HG03280 (cell line): ENCODE data around the gene LTV1.
"Not testable (repeated sequence)": the region's sequence is repeated elsewhere in the genome, so short reads cannot be mapped to it uniquely, and the experiment has no call there.

ENCODE experiments used
- ATAC-seq: cut with Tn5 transposase; IDR thresholded peaks from one replicate; pipeline ENCODE4 v1.9.1; 2021; ENCODE audit warnings: mild to moderate bottlenecking, moderate library complexity; ENCODE audit not compliant: unreplicated experiment

LTV1 gene

DNA sequence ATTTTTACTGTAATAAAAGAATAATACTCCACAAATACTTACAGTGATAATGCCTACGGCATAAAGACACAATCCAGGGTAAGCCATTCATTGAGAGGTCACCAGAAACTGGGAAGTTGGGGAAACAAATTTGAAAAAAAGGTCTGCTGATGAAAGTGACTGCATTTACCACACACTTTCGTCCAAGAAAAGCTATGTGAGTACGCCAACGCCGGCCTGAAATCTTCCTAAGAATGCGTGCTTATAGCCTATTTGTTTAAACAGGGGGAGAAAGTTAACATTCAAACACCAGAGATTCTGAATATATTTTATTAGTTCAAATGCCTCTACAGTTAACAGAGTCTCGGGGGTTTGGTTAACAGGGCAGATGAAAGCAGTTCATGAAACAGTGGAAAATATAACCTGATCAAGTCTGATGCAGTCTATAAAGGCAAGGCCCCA, 657 bp upstream of the LTV1 start:
- ATAC-seq, result peak; percentile 21

DNA sequence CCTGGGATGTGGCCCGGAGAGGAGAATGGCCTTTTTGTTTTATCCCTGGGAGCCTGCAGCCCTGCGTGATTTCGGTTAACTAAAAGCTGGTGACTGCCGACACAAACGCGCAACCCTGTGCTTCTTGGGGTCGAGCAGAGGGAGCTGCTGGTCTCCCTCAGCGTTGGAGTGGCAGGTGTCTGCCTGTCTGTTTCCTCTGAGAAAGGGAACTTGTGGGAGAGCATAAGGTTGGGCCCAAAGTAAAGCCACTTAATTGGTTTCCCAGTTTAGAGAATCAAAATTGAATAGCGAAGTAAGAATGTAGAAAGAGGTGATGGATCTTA, 500 bp downstream of the LTV1 start:
- peak; percentile 13 for ATAC-seq

DNA sequence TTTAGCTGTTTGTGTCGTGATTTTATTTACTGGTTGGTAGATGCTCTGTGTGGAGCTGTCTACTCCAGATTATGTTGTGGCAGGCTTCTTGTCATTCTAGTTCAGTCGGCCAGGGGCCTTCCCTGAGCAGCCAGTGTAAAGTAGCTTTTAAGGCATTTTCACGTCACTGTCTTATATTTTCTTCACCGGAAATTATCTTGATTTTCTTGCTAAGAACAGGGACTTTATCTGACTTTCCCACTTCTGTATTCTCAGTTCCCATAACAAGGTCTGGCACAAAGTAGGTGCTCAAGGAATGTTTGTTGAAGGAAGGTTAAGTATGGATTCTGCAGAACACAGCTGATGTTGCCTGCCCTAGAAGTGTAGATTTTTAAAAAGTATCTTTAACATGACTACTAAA, 868 bp downstream of the LTV1 start:
- ATAC-seq, result no peak

DNA sequence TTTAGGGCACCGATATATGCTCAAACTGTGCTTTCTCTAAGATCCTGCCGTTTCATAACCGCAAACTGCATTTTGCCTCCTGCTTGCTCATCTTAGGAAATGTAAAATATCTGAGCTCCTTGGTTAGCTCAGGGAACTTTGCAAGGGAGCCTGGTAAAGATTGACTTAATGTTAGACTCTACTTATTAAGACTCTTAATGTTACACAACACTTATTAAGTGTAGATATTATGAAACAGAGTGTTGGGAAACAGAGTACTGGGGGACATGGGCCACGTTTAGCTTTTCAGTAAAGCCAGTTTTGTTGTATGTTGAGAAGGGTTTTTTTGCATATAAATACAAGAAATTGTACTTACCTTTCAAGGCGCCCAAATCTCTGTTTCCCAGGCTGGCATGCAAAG, 1.9 kb downstream of the LTV1 start:
- ATAC-seq, result no peak

DNA sequence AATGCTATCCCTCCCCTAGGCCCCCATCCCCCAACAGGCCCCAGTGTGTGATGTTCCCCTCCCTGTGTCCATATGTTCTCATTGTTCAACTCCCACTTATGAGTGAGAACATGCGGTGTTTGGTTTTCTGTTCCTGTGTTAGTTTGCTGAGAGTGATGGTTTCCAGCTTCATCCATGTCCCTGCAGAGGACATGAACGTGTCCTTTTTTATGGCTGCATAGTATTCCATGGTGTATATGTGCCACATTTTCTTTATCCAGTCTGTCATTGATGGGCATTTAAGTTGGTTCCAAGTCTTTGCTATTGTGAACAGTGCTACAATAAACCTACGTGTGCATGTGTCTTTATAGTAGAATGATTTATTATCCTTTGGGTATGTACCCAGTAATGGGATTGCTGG, 8.6 kb downstream of the LTV1 start:
- ATAC-seq, result not testable (repeated sequence)

DNA sequence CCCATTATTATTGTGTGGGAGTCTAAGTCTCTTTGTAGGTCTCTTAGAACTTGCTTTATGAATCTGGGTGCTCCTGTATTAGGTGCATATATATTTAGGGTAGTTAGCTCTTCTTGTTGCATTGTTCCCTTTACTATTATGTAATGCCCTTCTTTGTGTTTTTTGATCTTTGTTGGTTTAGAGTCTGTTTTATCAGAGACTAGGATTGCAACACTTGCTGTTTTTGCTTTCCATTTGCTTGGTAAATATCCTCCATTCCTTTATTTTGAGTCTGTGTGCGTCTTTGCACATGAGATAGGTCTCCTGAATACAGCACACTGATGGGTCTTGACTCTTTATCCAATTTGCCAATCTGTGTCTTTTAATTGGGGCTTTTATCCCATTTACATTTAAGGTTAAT, 11.9 kb downstream of the LTV1 start:
- not testable (repeated sequence) for ATAC-seq

DNA sequence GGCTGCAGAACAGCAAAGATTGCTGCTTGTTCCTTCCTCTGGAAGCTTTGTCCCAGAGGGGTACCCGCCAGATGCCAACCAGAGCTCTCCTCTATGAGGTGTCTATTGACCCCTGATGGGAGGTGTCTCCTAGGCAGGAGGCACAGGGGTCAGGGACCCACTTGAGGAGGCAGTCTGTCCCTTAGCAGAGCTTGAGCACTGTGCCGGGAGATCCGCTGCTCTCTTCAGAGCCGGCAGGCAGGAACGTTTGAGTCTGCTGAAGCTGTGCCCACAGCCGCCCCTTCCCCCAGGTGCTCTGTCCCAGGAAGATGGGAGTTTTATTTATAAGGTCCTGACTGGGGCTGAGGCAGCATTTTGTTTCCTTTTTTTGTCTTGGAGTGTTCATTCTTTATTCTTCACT, 13.6 kb downstream of the LTV1 start:
- not testable (repeated sequence) for ATAC-seq

DNA sequence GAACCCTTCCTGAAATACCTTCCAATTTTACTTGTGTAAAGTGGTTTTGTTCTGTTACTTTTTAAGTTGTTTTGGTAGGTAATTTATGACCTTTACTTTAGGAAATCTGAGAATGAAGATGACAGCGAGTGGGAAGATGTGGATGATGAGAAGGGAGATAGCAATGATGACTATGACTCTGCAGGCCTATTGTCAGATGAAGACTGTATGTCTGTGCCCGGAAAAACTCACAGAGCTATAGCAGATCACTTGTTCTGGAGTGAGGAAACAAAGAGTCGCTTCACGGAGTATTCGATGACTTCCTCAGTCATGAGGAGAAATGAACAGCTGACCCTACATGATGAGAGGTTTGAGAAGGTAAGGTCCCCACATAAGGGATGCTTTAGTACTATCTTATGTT, 14.5 kb downstream of the LTV1 start:
- ATAC-seq, result no peak

DNA sequence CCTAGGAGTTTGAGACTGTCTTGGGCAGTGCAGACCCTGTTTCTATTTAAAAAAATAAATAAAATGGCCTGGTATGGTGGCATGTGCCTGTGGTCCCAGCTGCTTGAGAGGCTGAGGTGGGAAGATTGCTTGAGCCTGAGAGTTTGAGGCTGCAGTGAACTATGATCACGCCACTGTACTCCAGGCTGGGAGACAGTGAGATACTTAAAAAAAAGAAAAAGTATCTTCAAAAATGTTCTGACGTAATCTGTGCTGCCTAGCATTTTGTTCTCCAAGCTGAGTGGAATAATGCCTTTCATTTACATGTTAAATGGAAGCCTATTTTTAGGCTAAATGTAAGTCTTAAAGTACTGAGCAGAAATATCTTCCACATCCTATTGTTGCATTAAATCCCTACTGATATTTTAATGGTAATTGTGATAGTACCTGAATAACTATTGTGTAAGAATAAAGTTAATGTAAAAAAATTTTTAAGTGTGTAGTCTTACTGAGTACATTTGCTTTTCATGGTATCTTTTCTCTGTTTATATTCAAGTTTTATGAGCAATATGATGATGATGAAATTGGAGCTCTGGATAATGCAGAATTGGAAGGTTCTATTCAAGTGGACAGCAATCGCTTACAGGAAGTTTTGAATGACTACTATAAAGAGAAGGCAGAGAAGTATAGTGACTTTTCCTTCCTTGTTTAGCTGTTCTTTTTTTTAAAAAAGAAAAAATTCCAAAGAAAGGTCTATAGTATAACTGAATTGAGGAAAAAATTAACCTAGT, 16.9 kb downstream of the LTV1 start:
- no peak for ATAC-seq

DNA sequence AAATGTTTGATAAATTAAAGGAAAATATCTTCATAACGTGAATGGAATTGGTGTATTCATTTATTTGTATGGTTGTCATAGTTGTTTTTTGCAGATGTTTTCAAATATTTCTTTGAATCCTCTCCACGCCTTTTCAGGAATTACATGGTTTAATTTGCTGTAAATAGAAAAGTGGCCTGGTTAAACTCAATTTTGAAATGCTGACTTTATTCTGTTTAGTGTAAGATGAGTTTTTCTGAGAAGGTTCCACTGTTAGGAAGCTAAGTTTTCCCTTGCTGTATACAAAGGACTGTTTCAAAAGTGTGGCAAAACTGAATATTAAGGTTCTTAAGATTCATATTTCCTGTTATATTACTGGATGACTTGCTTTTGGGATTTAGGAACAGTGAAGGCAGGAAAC, 20.6 kb downstream of the LTV1 start:
- no peak for ATAC-seq

DNA sequence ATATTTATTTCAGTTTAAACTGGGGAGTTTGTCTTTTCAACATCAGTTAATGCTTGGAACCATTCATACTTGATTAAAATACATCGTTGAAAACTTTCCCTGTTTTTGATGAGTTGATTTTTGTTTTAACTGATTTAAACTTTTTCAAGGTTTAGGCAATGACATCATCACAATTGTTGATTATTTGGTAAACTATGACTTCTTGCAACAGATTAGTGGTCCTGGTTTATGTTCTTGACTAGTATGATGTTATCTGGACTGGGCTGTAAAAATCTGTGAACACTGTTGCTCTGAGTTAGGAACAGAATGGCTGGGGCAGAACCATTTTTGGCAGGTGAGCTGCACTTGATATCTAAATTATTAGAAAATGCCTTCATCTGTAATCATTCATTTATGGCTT, 21.1 kb downstream of the LTV1 start, which contains the start of gene ZC2HC1B:
Gene ZC2HC1B (plus strand): TSS at position 241 of the 400 bp plus-strand sequence. CDS start 66 bp downstream, at position 307.
- ATAC-seq, result no peak

DNA sequence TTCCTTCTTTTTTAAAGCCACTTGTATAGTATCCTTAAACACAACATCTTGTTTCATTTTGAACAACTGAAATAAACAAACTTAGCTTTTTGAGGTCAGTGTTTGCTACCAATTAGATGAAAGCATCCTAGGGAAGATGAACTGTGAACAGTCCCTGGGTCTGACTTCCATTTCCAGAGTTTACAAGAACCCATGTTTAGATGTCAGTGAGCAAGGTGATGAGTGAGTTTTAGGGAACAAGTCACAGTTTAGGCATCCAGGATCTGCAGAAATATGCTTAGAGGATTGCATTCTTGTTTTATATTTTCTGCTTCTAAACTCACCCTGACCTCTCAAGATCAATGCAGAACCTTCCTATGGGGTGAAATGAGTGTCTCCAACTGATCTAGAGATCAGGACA, 24.1 kb downstream of the LTV1 start:
- ATAC-seq, result no peak

DNA sequence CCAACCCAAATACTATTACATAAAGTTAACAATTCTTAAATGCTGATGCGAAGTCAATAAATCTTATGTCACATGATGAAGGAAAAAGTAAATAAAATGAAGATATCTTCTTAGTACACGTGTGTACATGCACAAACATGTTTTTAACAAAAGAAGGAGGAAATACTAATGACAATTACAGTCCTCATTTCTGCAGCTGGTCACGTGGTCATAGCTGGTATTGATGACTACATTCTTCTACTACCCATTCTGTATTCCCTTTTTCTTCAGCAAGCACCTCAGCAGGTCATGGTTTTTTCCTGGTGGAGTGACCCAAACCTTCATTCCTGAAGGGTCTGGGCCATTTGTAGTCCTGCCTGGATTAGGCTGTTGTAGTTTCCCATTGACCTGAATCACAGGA, 25.7 kb downstream of the LTV1 start:
- not testable (repeated sequence) for ATAC-seq

DNA sequence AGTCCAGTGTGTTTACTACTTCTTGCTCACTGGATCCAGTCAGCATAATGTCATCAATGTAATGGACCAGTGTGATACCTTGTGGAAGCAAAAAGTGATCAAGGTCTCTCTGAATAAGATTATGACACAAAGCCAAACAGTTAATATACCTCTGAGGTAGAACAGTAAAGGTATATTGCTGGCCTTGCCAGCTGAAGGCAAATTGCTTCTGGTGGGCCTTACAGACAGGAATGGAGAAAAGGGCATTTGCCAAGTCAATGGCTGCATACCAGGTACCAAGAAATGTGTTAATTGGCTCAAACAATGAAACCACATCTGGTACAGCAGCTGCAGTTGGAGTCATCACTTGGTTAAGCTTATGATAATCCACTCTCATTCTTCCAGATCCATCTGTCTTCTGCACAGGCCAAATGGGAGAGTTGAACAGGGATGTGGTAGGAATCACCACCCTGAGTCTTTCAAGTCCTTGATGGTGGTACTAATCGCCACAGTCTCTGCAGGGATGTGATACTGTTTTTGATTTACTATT, 28.1 kb downstream of the LTV1 start:
- ATAC-seq, result not testable (repeated sequence)

DNA sequence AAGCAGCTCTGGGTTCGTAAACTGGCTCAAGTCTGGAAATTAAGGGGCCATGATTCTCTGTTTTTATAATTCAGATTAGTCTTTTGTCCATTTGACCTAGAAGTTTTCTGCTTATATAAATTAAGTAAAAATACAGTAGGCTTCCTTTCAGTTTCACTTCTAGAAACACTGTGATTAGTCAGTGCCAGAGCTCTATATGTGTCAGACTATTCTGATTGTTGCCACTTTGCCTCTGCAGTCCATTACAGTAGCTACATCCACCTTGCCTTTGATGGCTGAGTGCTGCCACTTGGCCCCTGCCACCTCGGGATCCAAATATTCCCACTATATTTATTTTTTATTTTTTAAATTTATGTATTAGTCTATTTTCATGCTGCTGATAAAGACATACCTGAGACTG, 29.1 kb downstream of the LTV1 start:
- peak; percentile 92 for ATAC-seq

DNA sequence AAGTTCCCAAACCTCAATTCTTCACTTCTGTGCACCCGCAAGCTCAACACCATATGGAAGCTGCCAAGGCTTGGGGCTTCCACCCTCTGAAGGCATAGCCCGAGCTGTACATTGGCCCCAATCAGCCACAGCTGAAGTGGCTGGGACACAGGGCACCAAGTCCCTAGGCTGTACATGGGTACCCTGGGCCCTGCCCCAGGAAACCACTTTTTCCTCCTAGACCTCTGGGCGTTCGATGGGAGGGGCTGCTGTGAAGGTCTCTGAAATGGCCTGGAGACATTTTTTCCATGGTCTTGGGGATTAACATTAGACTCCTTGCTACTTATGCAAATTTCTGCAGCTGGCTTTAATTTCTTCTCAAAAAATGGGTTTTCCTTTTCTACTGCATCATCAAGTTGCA, 30.5 kb downstream of the LTV1 start:
- ATAC-seq, result not testable (repeated sequence)

DNA sequence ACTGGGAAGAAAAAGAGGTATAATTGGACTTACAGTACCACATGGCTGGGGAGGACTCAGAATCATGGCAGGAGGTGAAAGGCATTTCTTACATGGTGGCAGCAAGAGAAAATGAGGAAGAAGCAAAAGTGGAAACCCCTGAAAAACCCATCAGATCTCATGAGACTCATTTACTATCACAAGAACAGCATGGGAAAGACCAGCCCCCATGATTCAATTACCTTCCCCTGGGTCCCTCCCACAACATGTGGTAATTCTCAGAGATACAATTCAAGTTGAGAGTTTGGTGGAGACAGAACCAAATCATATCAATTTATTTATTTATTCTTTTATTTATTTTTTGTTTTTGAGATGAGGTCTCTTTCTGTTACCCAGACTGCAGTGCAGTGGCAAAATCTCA, 31.4 kb downstream of the LTV1 start:
- ATAC-seq, result not testable (repeated sequence)

DNA sequence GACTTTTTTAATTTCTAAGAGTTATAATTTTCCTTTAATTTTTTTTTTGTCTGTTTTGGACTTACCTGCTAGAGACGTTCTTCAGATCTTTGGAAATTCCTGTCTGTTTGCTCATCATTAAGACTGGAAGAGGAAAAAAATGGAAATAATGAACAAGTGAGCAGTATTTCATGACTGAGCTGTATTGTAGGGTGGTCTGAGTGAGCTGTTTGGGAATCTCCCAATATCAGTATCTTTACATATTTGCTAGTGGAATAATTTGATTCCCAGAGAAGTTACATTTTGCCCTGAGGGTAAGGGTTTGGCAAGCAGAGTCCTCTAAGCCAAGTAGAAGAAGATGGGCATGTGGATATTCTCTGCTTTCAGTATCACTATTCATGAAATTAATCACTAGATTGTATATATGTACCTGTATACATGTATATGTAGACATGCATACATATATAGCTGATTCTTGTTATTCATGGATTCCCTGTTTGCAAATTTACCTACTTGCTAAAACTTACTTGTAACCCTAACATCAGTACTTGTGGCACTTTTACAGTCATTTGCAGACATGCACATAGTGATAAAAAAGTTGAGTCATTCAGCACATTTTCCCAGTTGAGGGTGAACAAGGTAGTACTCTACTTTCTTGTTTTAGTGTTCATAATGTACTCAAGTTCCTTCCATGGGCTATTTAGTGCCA, 34.6 kb downstream of the LTV1 start:
- no peak for ATAC-seq

DNA sequence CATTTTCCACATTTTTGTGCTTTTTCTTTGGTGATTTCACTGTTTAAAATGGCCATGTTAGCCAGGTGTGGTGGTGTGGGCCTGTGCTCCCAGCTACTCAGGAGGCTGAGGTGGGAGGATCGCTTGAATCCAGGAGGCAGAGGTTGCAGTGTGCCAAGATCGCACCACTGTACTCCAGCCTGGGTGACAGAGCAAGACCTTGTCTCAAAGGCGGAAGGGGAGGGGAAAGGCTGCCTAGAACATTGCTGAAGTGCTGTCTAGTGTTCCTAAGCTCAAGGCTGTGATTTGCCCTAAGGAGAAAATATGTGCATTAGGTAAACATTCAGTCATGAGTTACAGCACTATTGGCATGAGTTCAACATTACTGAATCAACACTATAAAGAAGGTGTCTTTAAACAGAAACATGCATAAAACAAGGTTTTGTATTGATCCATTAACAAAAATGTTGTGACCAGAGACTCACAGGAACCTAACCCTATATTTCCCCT, 35.2 kb downstream of the LTV1 start:
- ATAC-seq, result no peak

DNA sequence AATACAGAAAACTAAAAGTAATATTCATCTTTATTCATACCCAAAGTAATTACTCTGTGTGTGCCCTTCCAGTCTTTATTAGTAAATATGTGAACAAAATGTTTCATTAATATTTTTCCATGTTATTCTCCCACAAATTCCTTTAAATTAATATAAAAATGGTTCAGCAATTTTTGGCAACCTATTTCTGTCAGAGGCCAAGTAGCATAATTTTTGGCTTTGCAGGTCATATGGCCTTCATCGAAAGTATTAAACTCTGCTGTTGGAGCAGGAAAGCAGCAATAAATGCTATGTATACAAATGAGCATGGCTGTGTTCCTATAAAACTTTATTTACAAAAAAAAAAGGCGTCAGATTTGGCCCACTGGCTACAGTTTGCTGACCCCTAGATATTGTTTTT, 37.3 kb downstream of the LTV1 start:
- ATAC-seq, result no peak

DNA sequence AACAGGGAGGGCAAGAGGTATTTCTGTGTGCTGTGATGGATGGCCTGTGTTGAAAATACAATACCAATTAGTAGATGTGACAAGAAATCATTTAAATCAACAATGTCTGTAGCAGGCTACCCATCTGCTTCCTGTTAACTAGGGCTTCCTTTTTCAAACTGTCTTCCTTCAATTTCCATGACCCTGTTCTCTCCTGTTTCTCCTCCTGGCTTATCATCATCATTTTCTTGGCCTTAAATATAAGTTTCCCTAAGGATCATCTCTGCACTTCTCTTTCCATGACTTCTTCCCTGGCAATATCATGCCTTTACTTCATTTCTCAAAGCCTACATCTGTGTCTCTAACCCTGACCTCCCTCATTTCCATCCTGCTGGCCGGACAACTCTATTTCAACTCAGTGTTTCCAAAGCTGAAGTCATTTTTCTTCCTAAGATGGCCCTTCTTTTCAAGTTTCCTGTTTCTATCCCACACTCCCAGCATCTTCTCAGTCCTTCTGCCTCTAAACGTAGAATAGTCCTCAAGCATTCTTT, 39.3 kb downstream of the LTV1 start:
- no peak for ATAC-seq
